Muscle layer of duodenum (tissue), 2 donors: ENCODE results near the gene ZSCAN5A.
"Not testable (repeated sequence)": the region's sequence is repeated elsewhere in the genome, so short reads cannot be mapped to it uniquely, and the experiment has no call there.

ENCODE experiments used
- H3K27ac ChIP-seq: one replicate; pipeline ENCODE4 v1.7.0; 2013; ENCODE audit warnings: mild to moderate bottlenecking, low read length
- H3K27me3 ChIP-seq: one replicate; pipeline ENCODE4 v1.7.0; 2013; ENCODE audit warnings: low read depth, mild to moderate bottlenecking, control low read depth, low read length
- H3K36me3 ChIP-seq, 2 donors: one replicate each; pipeline ENCODE4 v1.7.0; 2013; ENCODE audit warnings: low read length in 2 of 2, control low read depth in 1 of 2, mild to moderate bottlenecking in 1 of 2; ENCODE audit not compliant: insufficient read depth in 2 of 2, control insufficient read depth in 1 of 2
- H3K4me1 ChIP-seq, 2 donors: one replicate each; pipeline ENCODE4 v1.7.0; 2013; ENCODE audit warnings: low read length in 2 of 2, mild to moderate bottlenecking in 2 of 2, control low read depth in 1 of 2, moderate library complexity in 1 of 2; ENCODE audit not compliant: insufficient read depth in 2 of 2, control insufficient read depth in 1 of 2
- H3K4me3 ChIP-seq, 2 donors: one replicate each; pipeline ENCODE4 v1.7.0; 2013; ENCODE audit warnings: low read length in 2 of 2, low read depth in 1 of 2, mild to moderate bottlenecking in 1 of 2
- H3K9me3 ChIP-seq, 2 donors: one replicate each; pipeline ENCODE4 v1.7.0; 2013; ENCODE audit warnings: low read length in 2 of 2, control low read depth in 1 of 2, mild to moderate bottlenecking in 1 of 2; ENCODE audit not compliant: control insufficient read depth in 1 of 2
- donor health status: healthy.

ZSCAN5A gene

GRCh38 chr19:56197646-56198045, 117.0 kb downstream of the ZSCAN5A start, which contains the start of gene ZSCAN5B:
ZSCAN5B (minus strand) TSS chr19:56197783; CDS start chr19:56193052, 4,731 bp downstream.
- not testable (repeated sequence) for H3K36me3 ChIP-seq, H3K4me3 ChIP-seq, H3K4me1 ChIP-seq, H3K27me3 ChIP-seq, H3K9me3 ChIP-seq, H3K27ac ChIP-seq

- H3K9me3 ChIP-seq, result no peaks in the 10 kb centered on the region
- H3K36me3 ChIP-seq, result no peaks in the 10 kb centered on the region
- no peak overlapping the region for H3K4me3 ChIP-seq
- H3K27me3 ChIP-seq, result no peaks in the 10 kb centered on the region
- no peak overlapping the region for H3K27ac ChIP-seq
- H3K4me1 ChIP-seq, result no peaks in the 10 kb centered on the region
Observed at GRCh38 chr19:56193981-56194640, 120.5 kb downstream of the ZSCAN5A start.

- Histone ChIP-seq H3K9me3 (no peaks in the 10 kb centered on the region), H3K27me3 (no peaks in the 10 kb centered on the region), H3K27ac (no peak overlapping the region), H3K4me3 (no peak overlapping the region), H3K36me3 (no peaks in the 10 kb centered on the region), H3K4me1 (no peaks in the 10 kb centered on the region)
Observed at GRCh38 chr19:56191711-56192110, 122.9 kb downstream of the ZSCAN5A start.

GRCh38 chr19:56191115-56191514, 123.5 kb downstream of the ZSCAN5A start:
- Histone ChIP-seq H3K4me1 (no peaks in the 10 kb centered on the region), H3K27me3 (no peaks in the 10 kb centered on the region), H3K4me3 (no peak overlapping the region), H3K27ac (no peak overlapping the region), H3K36me3 (no peaks in the 10 kb centered on the region), H3K9me3 (no peaks in the 10 kb centered on the region)

- Histone ChIP-seq H3K4me3 (no peak overlapping the region), H3K4me1 (no peaks in the 10 kb centered on the region), H3K27me3 (no peaks in the 10 kb centered on the region), H3K36me3 (no peaks in the 10 kb centered on the region), H3K9me3 (no peaks in the 10 kb centered on the region), H3K27ac (no peak overlapping the region)
Observed at GRCh38 chr19:56189785-56190184, 124.9 kb downstream of the ZSCAN5A start.

- H3K27me3 ChIP-seq, result no peaks in the 10 kb centered on the region
- H3K4me1 ChIP-seq, result no peaks in the 10 kb centered on the region
- H3K36me3 ChIP-seq, result no peaks in the 10 kb centered on the region
- no peak overlapping the region for H3K4me3 ChIP-seq
- H3K9me3 ChIP-seq, result no peaks in the 10 kb centered on the region
- no peak overlapping the region for H3K27ac ChIP-seq
Observed at GRCh38 chr19:56177564-56178243, 136.9 kb downstream of the ZSCAN5A start.

GRCh38 chr19:56176881-56177280, 137.8 kb downstream of the ZSCAN5A start:
- Histone ChIP-seq H3K36me3 (no peaks in the 10 kb centered on the region), H3K4me3 (no peak overlapping the region), H3K27ac (no peak overlapping the region), H3K27me3 (no peaks in the 10 kb centered on the region), H3K9me3 (no peaks in the 10 kb centered on the region), H3K4me1 (no peaks in the 10 kb centered on the region)

GRCh38 chr19:56176310-56176709, 138.3 kb downstream of the ZSCAN5A start:
- not testable (repeated sequence) for H3K27me3 ChIP-seq, H3K36me3 ChIP-seq, H3K9me3 ChIP-seq, H3K27ac ChIP-seq, H3K4me1 ChIP-seq, H3K4me3 ChIP-seq

GRCh38 chr19:56175861-56176307, 138.8 kb downstream of the ZSCAN5A start, which contains the start of gene GALP:
GALP (plus strand) TSS chr19:56176008; CDS start chr19:56177109, 1,101 bp downstream.
- not testable (repeated sequence) for H3K4me3 ChIP-seq, H3K27ac ChIP-seq, H3K36me3 ChIP-seq, H3K27me3 ChIP-seq, H3K9me3 ChIP-seq, H3K4me1 ChIP-seq

- Histone ChIP-seq H3K36me3 (no peaks in the 10 kb centered on the region), H3K27ac (no peak overlapping the region), H3K9me3 (no peaks in the 10 kb centered on the region), H3K4me3 (no peak overlapping the region), H3K4me1 (no peaks in the 10 kb centered on the region), H3K27me3 (no peaks in the 10 kb centered on the region)
Observed at GRCh38 chr19:56174550-56174949, 140.1 kb downstream of the ZSCAN5A start.

- no peaks in the 10 kb centered on the region for H3K9me3 ChIP-seq
- H3K4me3 ChIP-seq, result no peak overlapping the region
- H3K27ac ChIP-seq, result no peak overlapping the region
- no peaks in the 10 kb centered on the region for H3K36me3 ChIP-seq
- no peaks in the 10 kb centered on the region for H3K27me3 ChIP-seq
- no peaks in the 10 kb centered on the region for H3K4me1 ChIP-seq
Observed at GRCh38 chr19:56174086-56174485, 140.6 kb downstream of the ZSCAN5A start.
